SK-N-SH (cell line): Measurements from ENCODE around the gene SDF4. TPM values are rescaled to one million over a fixed set of nuclear protein-coding genes. Genes with fewer than 3 reads are reported as not detected.
A peak's percentile ranks its signal among the peaks of the same experiment; 100 is the strongest.

Experiments used
- CTCF ChIA-PET: fragments of 300-600, 350-600 bp; formaldehyde crosslinking; extraction: SDS; loops from one replicate; lab custom pipeline; 2021; lab: Yijun Ruan, JAX
- POLR2A ChIA-PET: fragments of 350-600 bp; sonication (Branson Sonifier 250); formaldehyde crosslinking; extraction: SDS; loops from one replicate; lab custom pipeline; 2020; ENCODE audit warnings: antibody characterized with exemption, inconsistent platforms; lab: Yijun Ruan, JAX
- DNase-seq: peaks from one replicate; pipeline ENCODE4 v3.0.0; 2012
- H2AFZ ChIP-seq: fragments of 200-600 bp; sonication (generic); 2 replicates; pipeline ENCODE4 v1.8.1; 2016; ENCODE audit warnings: antibody characterized with exemption, mild to moderate bottlenecking, low read depth
- H3F3A ChIP-seq: fragments of 200-600 bp; sonication (generic); replicated peaks from 2 replicates; pipeline ENCODE3; 2016; ENCODE audit warnings: antibody characterized with exemption, mild to moderate bottlenecking; ENCODE audit not compliant: insufficient read depth
- H3K27ac ChIP-seq, 2 experiments: fragments of 200-500 bp in 1 of 2; fragments of 200-600 bp in 1 of 2; sonication (Bioruptor generic) in 1 of 2; sonication (generic), shearing (Covaris generic) in 1 of 2; 2 replicates each; pipeline versions ENCODE4 v1.5.1 to v1.6.1; 2014 to 2016; ENCODE audit warnings: low read depth in 2 of 2, inconsistent platforms in 1 of 2, low read length in 1 of 2, mild to moderate bottlenecking in 1 of 2, mixed read lengths in 1 of 2
- H3K27me3 ChIP-seq: fragments of 200-600 bp; sonication (generic), shearing (Covaris generic); 2 replicates; pipeline ENCODE4 v1.6.1; 2016; ENCODE audit warnings: mixed run types; ENCODE audit not compliant: insufficient read depth
- H3K36me3 ChIP-seq, 2 experiments: fragments of 200-500 bp in 1 of 2; fragments of 200-600 bp in 1 of 2; sonication (Bioruptor generic) in 1 of 2; sonication (generic) in 1 of 2; replicated peaks in 1 of 2; 2 replicates each; pipeline versions ENCODE3 to v1.5.1; 2014 to 2016; ENCODE audit warnings: low read length in 1 of 2, mild to moderate bottlenecking in 1 of 2; ENCODE audit not compliant: insufficient read depth in 2 of 2, control insufficient read depth in 1 of 2
- H3K4me1 ChIP-seq, 2 experiments: fragments of 200-500 bp in 1 of 2; fragments of 200-600 bp in 1 of 2; sonication (Bioruptor generic) in 1 of 2; sonication (generic), shearing (Covaris generic) in 1 of 2; 2 replicates each; pipeline versions ENCODE4 v1.5.1 to v1.6.1; 2014 to 2016; ENCODE audit warnings: low read depth in 1 of 2, low read length in 1 of 2, mixed run types in 1 of 2; ENCODE audit not compliant: insufficient read depth in 2 of 2, control insufficient read depth in 1 of 2
- H3K4me2 ChIP-seq: fragments of 200-600 bp; sonication (generic), shearing (Covaris generic); 2 replicates; pipeline ENCODE4 v1.6.1; 2017; ENCODE audit warnings: mixed run types
- H3K4me3 ChIP-seq, 2 experiments: fragments of 200-500 bp in 1 of 2; fragments of 200-600 bp in 1 of 2; sonication (Bioruptor generic) in 1 of 2; sonication (generic), shearing (Covaris generic) in 1 of 2; 2 replicates each; pipeline versions ENCODE4 v1.5.1 to v1.8.1; 2014 to 2016; ENCODE audit warnings: low read depth in 2 of 2, inconsistent platforms in 1 of 2, low read length in 1 of 2, mild to moderate bottlenecking in 1 of 2, mixed read lengths in 1 of 2, moderate library complexity in 1 of 2
- H3K79me2 ChIP-seq: fragments of 200-600 bp; sonication (generic); 2 replicates; pipeline ENCODE4 v1.8.1; 2017; ENCODE audit warnings: mild to moderate bottlenecking; ENCODE audit not compliant: insufficient read depth
- H3K9ac ChIP-seq: fragments of 200-600 bp; sonication (generic); 2 replicates; pipeline ENCODE4 v1.6.1; 2017; ENCODE audit warnings: mixed run types
- H3K9me2 ChIP-seq: fragments of 200-600 bp; sonication (generic); 2 replicates; pipeline ENCODE4 v1.6.1; 2017; ENCODE audit warnings: mixed run types
- H3K9me3 ChIP-seq: fragments of 200-600 bp; sonication (generic); 2 replicates; pipeline ENCODE4 v1.6.1; 2017; ENCODE audit warnings: mixed run types, mild to moderate bottlenecking, moderate library complexity
- H4K20me1 ChIP-seq: fragments of 200-600 bp; sonication (generic); 2 replicates; pipeline ENCODE4 v1.6.1; 2017; ENCODE audit warnings: mild to moderate bottlenecking, mixed run types; ENCODE audit not compliant: insufficient read depth
- FOSL2 ChIP-seq: IDR thresholded peaks from 2 replicates; pipeline ENCODE4 v1.4.0; 2012; ENCODE audit warnings: low read depth, mild to moderate bottlenecking, moderate library complexity, borderline replicate concordance
- IRF3 ChIP-seq: fragments of 150-350 bp; IDR thresholded peaks from 2 replicates; pipeline ENCODE4 v1.6.1; 2016; ENCODE audit warnings: mild to moderate bottlenecking, low read depth, low read length
- JUND ChIP-seq: IDR thresholded peaks from 2 replicates; pipeline ENCODE4 v1.4.0; 2012
- MAX ChIP-seq: IDR thresholded peaks from 2 replicates; pipeline ENCODE4 v1.4.0; 2012; ENCODE audit warnings: low read depth
- MEF2A ChIP-seq: IDR thresholded peaks from 2 replicates; pipeline ENCODE4 v1.4.0; 2012; ENCODE audit warnings: low read depth, borderline replicate concordance
- NFIC ChIP-seq: IDR thresholded peaks from 2 replicates; pipeline ENCODE4 v1.4.0; 2012; ENCODE audit warnings: borderline replicate concordance
- PBX3 ChIP-seq: IDR thresholded peaks from 2 replicates; pipeline ENCODE4; 2012
- POLR2AphosphoS5 ChIP-seq: IDR thresholded peaks from 2 replicates; pipeline ENCODE4 v1.6.1; 2012; ENCODE audit warnings: low read depth, low read length
- RAD21 ChIP-seq: IDR thresholded peaks from 2 replicates; pipeline ENCODE4 v1.6.1; 2012; ENCODE audit warnings: mild to moderate bottlenecking, low read length
- RCOR1 ChIP-seq: fragments of 150-350 bp; IDR thresholded peaks from 2 replicates; pipeline ENCODE4 v1.6.1; 2017; ENCODE audit warnings: antibody characterized with exemption, low read length
- TAF1 ChIP-seq: IDR thresholded peaks from 2 replicates; pipeline ENCODE4 v1.6.1; 2012; ENCODE audit warnings: low read depth, mild to moderate bottlenecking, low read length, moderate library complexity, borderline replicate concordance
- TCF12 ChIP-seq: IDR thresholded peaks from 2 replicates; pipeline ENCODE4 v1.4.0; 2012
- TEAD4 ChIP-seq: IDR thresholded peaks from 2 replicates; pipeline ENCODE4 v1.4.0; 2012; ENCODE audit warnings: mild to moderate bottlenecking, borderline replicate concordance; ENCODE audit not compliant: insufficient read depth
- USF2 ChIP-seq: fragments of 150-350 bp; IDR thresholded peaks from 2 replicates; pipeline ENCODE4 v1.6.1; 2017; ENCODE audit warnings: antibody characterized with exemption, low read length, low read depth, borderline replicate concordance
- ZBTB33 ChIP-seq: IDR thresholded peaks from 2 replicates; pipeline ENCODE4 v1.4.0; 2012; ENCODE audit warnings: low read depth, borderline replicate concordance
- WGBS: methylation state at CpG from one replicate; pipeline ENCODE4 v1.1.6; 2017; ENCODE audit warnings: low lambda C conversion rate; 5-methylcytosine and 5-hydroxymethylcytosine counted together
- polyA plus RNA-seq, 3 experiments: library from polyadenylated mRNA; depleted of rRNA; stranded (reverse); fragments of >200 nt; gene quantifications; 2 replicates each; pipeline ENCODE4 v1.2.3, GENCODE V29; 2012
- TF ChIP-seq, protein P1 (sequence below): IDR thresholded peaks from 2 replicates; pipeline ENCODE4 v1.4.0; 2012; ENCODE audit warnings: low read depth, borderline replicate concordance
- TF ChIP-seq, protein P2 (sequence below): fragments of 200-600 bp; sonication (generic); IDR thresholded peaks from 2 replicates; pipeline ENCODE4 v1.6.1; 2017; ENCODE audit warnings: antibody characterized with exemption, mild to moderate bottlenecking, moderate library complexity

SDF4 gene
- polyA plus RNA-seq, 1 of the 3 experiments (the other 2 are of a cell fraction) = 265 TPM

DNA sequence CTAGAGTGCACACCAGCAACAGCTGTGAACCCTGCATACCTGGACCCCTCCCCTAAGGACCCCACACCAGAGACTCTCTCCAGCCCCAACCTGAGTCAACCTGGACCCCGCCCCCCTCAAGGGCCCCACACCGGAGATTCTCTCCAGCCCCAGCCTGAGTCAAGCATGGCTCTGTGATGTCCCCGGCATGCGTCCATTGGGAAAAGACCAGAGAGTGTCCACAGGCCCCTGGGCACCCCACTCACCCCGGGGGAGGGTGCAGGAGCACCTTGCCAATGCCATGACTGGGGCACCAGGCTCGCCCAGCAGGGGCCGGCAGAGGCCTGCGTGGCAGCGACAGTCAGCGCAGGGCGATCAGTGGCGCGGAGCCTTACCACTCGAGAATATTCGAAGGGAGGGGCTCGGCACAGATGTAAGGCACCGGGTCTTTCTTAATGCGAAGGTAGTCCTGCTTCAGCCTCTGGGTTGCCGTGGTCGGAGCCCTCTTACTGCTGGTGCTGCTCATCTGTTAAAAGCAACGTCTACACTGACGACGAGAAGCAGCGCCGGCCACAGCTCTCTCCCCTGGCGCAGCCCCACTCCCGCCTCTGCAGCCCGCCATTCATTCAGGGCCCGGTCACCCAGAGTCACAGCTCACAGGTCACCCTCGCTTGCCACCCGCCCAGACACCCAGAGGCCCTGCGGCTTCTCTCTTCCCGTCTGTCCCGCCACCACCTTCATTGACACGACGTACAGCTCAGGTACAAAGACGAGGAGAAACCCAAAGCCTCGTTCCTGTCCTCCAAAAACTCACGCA, 35.9 kb upstream of the SDF4 start:
- Histone ChIP-seq H3K79me2 (peaks cover 78% of the 10 kb centered on the region), H3K27me3 (no peaks in the 10 kb centered on the region), H2AFZ (no peak overlapping the region), H3K36me3 (peaks cover 16 to 30% of the 10 kb centered on the region in 2 experiments), H3F3A (peaks cover 17% of the 10 kb centered on the region), H4K20me1 (peaks cover 88% of the 10 kb centered on the region), H3K27ac (no peak overlapping the region), H3K4me3 (no peak overlapping the region), H3K4me2 (no peak overlapping the region), H3K9me3 (no peaks in the 10 kb centered on the region), H3K9ac (no peak overlapping the region), H3K9me2 (no peaks in the 10 kb centered on the region), H3K4me1 (peaks cover 4 to 19% of the 10 kb centered on the region in 2 experiments; a peak in 2 of 4 replicates)
- TF ChIP-seq, protein P1, sequence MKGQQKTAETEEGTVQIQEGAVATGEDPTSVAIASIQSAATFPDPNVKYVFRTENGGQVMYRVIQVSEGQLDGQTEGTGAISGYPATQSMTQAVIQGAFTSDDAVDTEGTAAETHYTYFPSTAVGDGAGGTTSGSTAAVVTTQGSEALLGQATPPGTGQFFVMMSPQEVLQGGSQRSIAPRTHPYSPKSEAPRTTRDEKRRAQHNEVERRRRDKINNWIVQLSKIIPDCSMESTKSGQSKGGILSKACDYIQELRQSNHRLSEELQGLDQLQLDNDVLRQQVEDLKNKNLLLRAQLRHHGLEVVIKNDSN = no peak
- WGBS = 94% methylated on average over 13 of the region's 39 CpGs
- POLR2A ChIA-PET = no interaction called here
- peak; percentile 35 for DNase-seq
- CTCF ChIA-PET = interaction anchor here (1.0 to 1.4 kb wide), 2 partner anchors 24 to 145 kb away, joined by 3 read pairs; no protein-coding TSS in a partner anchor

GRCh38 chr1:1264868-1265272, 33.1 kb upstream of the SDF4 start:
- Histone ChIP-seq H3K9me3 (no peaks in the 10 kb centered on the region), H3F3A (peaks cover 17% of the 10 kb centered on the region), H4K20me1 (peaks cover 65% of the 10 kb centered on the region), H3K27ac (peak overlapping the region in 1 of 2 experiments; percentile 73; a peak in 2 of 4 replicates), H3K4me1 (peaks cover 0 to 4% of the 10 kb centered on the region in 2 experiments; a peak in 2 of 4 replicates), H3K27me3 (no peaks in the 10 kb centered on the region), H2AFZ (no peak overlapping the region), H3K4me3 (no peak overlapping the region), H3K36me3 (peaks cover 19 to 50% of the 10 kb centered on the region in 2 experiments), H3K9me2 (no peaks in the 10 kb centered on the region), H3K4me2 (peak overlapping the region; percentile 28; the same call in 1 of the 2 replicates), H3K79me2 (peaks cover 73% of the 10 kb centered on the region), H3K9ac (no peak overlapping the region)
- peak; percentile 56 for DNase-seq
- 24% methylated on average over 6 of the region's 10 CpGs for WGBS
- ChIA-PET POLR2A (no interaction called here), CTCF (interaction anchor here (1.2 to 2.0 kb wide), 2 partner anchors 26 to 142 kb away, joined by 7 to 8 read pairs; no protein-coding TSS in a partner anchor)
- TF ChIP-seq TAF1 (no peak), MEF2A (no peak), TEAD4 (peak; percentile 33; the same call in 1 of the 2 replicates), PBX3 (peak; percentile 47), RAD21 (no peak), USF2 (no peak), JUND (peak; percentile 55; the same call in 1 of the 2 replicates), MAX (peak; percentile 59; the same call in 1 of the 2 replicates), FOSL2 (peak; percentile 73; the same call in 1 of the 2 replicates), RCOR1 (no peak), IRF3 (no peak), POLR2AphosphoS5 (0 out of 2 replicates have a peak, but pooled peaks have one; percentile 25), TCF12 (peak; percentile 71), NFIC (peak; percentile 4; the same call in 1 of the 2 replicates), ZBTB33 (no peak)
- TF ChIP-seq, protein P2, sequence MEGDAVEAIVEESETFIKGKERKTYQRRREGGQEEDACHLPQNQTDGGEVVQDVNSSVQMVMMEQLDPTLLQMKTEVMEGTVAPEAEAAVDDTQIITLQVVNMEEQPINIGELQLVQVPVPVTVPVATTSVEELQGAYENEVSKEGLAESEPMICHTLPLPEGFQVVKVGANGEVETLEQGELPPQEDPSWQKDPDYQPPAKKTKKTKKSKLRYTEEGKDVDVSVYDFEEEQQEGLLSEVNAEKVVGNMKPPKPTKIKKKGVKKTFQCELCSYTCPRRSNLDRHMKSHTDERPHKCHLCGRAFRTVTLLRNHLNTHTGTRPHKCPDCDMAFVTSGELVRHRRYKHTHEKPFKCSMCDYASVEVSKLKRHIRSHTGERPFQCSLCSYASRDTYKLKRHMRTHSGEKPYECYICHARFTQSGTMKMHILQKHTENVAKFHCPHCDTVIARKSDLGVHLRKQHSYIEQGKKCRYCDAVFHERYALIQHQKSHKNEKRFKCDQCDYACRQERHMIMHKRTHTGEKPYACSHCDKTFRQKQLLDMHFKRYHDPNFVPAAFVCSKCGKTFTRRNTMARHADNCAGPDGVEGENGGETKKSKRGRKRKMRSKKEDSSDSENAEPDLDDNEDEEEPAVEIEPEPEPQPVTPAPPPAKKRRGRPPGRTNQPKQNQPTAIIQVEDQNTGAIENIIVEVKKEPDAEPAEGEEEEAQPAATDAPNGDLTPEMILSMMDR = peak; percentile 57
